ENCODE measurements around the gene DLX1. TPM values are rescaled to one million over a fixed set of nuclear protein-coding genes. Genes with fewer than 3 reads are reported as not detected.

DLX1 gene
- total RNA-seq, 2 experiments from 2014 or later: not detected

DNA sequence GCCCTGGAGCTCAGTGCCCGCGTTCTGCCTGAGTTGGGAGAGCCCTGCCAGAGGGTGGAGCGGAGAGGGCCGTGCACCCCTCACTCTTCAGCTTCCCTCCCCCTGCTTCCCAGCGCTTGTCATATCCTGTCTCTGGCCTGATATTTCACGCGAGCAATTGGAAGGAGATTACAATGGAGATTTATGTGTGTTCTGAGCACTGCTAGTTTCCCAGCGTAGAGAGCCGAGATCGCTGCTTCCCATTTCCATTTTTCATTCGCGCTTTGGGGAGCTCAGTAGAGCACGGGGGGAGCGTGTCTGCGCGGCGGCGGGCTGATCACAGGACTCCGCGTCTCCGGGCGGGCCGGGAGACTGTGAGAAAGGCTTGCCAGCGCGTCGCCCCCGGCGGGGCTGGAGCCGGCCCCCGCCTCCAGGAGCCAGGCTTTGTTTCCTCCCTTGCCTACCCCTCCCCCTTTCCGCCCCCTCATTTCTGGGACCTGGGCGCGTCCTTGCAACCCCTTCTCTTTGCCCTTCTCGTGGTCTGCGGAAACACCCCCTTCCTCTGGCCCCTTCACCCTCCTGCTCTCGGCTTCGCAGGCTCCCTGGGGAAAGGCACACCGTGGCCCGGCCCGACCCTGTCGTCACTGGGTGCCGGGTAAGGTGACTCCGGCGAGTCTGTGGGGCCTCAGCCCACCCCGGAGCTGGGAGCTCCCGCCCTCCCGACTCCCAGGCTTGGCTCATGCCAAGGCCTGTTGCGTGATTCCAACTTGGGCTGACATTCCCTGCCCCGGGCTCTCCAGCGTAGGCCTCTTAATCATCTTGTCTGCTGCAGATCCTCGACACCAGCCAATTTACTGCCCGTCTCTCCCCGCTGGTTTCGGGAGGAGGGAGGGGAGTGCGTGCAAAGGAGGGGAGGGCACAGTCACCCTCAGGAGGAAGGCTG lies 11.6 kb downstream of the DLX1 start:
- DNase-seq: no peak

DNA sequence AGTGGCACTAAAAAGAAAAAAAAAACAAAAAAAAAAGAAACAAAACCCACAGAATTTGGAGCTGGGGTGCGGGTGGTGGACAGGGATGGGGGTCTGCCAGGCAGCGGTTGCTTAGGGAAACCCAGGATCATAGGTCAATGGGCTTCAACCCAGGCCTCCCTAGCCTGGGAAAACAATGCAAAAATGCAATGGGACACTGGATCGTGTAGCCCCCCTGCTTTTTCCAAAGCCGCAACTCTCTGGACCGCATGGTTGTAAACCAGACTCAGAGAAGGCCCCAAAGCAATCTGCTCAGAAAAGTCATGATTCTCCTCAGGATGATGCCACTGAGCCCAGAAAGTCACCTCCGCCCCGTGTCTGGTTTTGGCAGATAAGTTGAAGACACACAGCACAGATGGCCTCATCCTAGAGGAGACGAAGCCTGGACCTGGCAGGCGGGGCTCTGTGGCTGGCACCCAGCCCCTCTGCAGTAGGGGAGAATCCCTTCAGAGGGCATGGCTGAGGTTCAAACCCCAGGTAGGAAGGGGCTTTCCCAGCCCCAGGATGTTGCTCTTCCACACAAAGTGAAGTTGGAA lies 12.3 kb downstream of the DLX1 start:
- intact Hi-C loops (cut with micrococcal nuclease): loop anchor here (5.0 kb wide), 3 partner anchors 780 to 1275 kb away; no protein-coding TSS in a partner anchor
- CTCF ChIA-PET: no interaction called here
- Mint-ChIP-seq H3K9me3 (no peaks in the 10 kb centered on the region), H3K36me3 (ENCODE audit: low read depth) (no peaks in the 10 kb centered on the region), H3K27me3 (ENCODE audit: low read depth) (peaks cover 71% of the 10 kb centered on the region), H3K4me1 (ENCODE audit: low read depth) (peaks cover 52% of the 10 kb centered on the region), H3K27ac (no peak overlapping the region), H3K4me3 (no peak overlapping the region)
- no peak for DNase-seq

More for the DNA sequence above, 11.6 kb downstream of the DLX1 start:
- Mint-ChIP-seq H3K9me3 (no peaks in the 10 kb centered on the region), H3K4me3 (peak overlapping the region; percentile 49), H3K36me3 (ENCODE audit: low read depth) (no peaks in the 10 kb centered on the region), H3K27ac (no peak overlapping the region), H3K27me3 (ENCODE audit: low read depth) (peaks cover 74% of the 10 kb centered on the region), H3K4me1 (ENCODE audit: low read depth) (peaks cover 50% of the 10 kb centered on the region)
- CTCF ChIA-PET: interaction anchor here (0.8 kb wide), 1 partner anchor 390 kb away, joined by 3 read pairs; no protein-coding TSS in a partner anchor
- intact Hi-C loops (cut with micrococcal nuclease): loop anchor here (5.0 kb wide), 3 partner anchors 780 to 1275 kb away; no protein-coding TSS in a partner anchor

DNA sequence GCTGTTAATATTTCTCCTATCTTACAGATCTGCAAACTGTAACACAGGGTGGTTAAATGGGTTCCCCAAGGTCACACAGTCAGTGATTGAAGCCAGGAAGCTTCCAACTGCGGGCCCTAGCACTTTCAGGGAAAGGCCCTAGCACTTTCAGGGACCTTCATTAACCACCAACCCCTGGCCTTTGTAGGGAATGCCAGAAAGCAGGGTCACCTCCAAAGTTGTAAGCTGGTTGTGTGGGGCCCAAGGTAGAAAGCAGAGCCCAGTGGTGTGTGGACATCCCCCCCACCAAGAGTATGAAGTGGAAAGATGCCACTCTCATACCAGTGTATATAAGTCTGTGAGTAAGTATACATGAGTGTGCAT lies 13.0 kb downstream of the DLX1 start:
- no peaks in the 10 kb centered on the region for H3K9me3 Mint-ChIP-seq
- no peak overlapping the region for H3K27ac Mint-ChIP-seq
- H3K27me3 Mint-ChIP-seq (ENCODE audit: low read depth): peaks cover 70% of the 10 kb centered on the region
- no peak for DNase-seq
- no peak overlapping the region for H3K4me3 Mint-ChIP-seq
- peaks cover 55% of the 10 kb centered on the region for H3K4me1 Mint-ChIP-seq (ENCODE audit: low read depth)
- intact Hi-C loops (cut with micrococcal nuclease): loop anchor here (5.0 kb wide), 3 partner anchors 781 to 1276 kb away; no protein-coding TSS in a partner anchor
- CTCF ChIA-PET: interaction anchor here (1.2 kb wide), 1 partner anchor 8 kb away, joined by 3 read pairs; no protein-coding TSS in a partner anchor
- H3K36me3 Mint-ChIP-seq (ENCODE audit: low read depth): no peaks in the 10 kb centered on the region

DNA sequence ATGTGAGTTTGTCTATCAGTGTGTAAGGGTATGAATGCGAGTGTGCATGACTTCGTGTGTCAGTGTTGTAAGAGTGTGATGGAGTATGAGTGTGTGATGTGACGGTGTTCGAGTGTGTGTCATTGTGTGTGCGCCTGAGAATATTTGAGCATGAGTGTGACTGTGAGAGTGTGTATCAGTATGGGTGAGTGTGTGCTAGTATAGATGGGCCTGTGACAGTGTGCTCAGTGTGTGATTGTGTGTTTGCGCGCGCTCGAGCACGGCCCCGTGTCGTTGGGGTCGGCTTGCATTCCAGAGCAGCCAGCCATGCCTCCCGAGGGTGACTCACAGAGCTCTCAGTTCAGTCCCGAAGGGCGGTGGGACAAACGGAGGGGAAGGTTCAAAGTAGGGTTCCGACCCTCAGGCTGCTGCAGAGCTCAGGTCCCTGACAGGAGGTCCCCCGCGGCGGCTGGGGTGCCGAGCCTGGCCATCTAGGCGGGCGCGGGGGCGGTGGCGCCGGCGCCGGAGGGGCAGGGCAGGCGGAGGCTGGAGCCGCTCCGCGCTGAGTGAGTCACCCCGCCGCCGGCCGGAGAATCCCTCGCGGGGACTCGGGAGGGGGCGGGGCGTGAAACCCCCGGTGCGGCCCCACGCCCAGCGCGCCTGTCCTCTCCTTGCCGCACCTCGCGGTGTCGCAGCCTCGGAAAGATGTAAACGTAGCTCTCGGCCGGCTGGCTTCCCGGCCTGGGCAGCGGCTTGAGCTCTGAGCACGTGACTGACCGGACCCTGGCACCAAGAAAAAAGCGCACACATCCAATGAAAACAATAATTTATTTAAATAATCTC lies 13.6 kb downstream of the DLX1 start:
- no peaks in the 10 kb centered on the region for H3K36me3 Mint-ChIP-seq (ENCODE audit: low read depth)
- H3K9me3 Mint-ChIP-seq: no peaks in the 10 kb centered on the region
- H3K4me3 Mint-ChIP-seq: peak overlapping the region; percentile 16
- intact Hi-C loops (cut with micrococcal nuclease): loop anchor here (5.0 kb wide), 3 partner anchors 782 to 1277 kb away; no protein-coding TSS in a partner anchor
- H3K27me3 Mint-ChIP-seq (ENCODE audit: low read depth): peaks cover 71% of the 10 kb centered on the region
- CTCF ChIA-PET: interaction anchor here (1.2 kb wide), 1 partner anchor 8 kb away, joined by 3 read pairs; no protein-coding TSS in a partner anchor
- peaks cover 57% of the 10 kb centered on the region for H3K4me1 Mint-ChIP-seq (ENCODE audit: low read depth)
- peak; percentile 59 for DNase-seq
- H3K27ac Mint-ChIP-seq: no peak overlapping the region

DNA sequence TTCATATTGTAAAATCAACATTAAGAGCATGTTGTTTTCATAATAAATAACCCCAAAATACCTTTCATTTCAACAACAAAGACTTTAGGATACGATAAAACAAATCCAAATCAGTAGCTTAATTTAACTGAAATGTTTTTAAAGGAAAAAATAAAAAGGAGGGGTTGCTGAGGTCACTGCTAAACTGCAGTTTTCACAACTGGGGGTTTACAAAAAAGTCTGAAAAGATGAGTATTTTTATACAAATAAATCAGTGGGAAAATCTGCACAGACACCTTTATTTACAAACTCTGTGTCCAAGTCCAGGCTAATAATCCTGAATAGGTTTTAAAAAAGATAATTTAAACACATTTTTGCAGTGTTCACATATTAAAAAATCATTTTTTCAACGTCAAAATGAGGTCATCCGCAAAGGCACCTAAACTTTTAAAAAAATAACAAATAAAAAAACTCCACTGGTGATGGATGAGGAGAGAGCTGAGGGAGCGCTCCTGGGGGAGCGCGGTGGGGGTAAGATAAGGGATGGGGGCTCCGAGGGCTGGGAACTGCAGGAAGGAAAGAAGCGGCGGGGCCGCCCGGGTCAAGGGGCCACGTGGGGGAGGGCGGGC lies 14.3 kb downstream of the DLX1 start:
- peak overlapping the region; percentile 21 for H3K4me3 Mint-ChIP-seq
- H3K9me3 Mint-ChIP-seq: no peaks in the 10 kb centered on the region
- intact Hi-C loops (cut with micrococcal nuclease): loop anchor here (5.0 to 10.0 kb wide), 9 partner anchors 157 to 1277 kb away; partner anchors contain the start of genes DYNC1I2, PDK1 and TLK1
- peaks cover 71% of the 10 kb centered on the region for H3K27me3 Mint-ChIP-seq (ENCODE audit: low read depth)
- H3K36me3 Mint-ChIP-seq (ENCODE audit: low read depth): no peaks in the 10 kb centered on the region
- no peak for DNase-seq
- CTCF ChIA-PET: interaction anchor here (1.2 kb wide), 1 partner anchor 7 kb away, joined by 3 read pairs; no protein-coding TSS in a partner anchor
- H3K27ac Mint-ChIP-seq: no peak overlapping the region
- peaks cover 59% of the 10 kb centered on the region for H3K4me1 Mint-ChIP-seq (ENCODE audit: low read depth)

DNA sequence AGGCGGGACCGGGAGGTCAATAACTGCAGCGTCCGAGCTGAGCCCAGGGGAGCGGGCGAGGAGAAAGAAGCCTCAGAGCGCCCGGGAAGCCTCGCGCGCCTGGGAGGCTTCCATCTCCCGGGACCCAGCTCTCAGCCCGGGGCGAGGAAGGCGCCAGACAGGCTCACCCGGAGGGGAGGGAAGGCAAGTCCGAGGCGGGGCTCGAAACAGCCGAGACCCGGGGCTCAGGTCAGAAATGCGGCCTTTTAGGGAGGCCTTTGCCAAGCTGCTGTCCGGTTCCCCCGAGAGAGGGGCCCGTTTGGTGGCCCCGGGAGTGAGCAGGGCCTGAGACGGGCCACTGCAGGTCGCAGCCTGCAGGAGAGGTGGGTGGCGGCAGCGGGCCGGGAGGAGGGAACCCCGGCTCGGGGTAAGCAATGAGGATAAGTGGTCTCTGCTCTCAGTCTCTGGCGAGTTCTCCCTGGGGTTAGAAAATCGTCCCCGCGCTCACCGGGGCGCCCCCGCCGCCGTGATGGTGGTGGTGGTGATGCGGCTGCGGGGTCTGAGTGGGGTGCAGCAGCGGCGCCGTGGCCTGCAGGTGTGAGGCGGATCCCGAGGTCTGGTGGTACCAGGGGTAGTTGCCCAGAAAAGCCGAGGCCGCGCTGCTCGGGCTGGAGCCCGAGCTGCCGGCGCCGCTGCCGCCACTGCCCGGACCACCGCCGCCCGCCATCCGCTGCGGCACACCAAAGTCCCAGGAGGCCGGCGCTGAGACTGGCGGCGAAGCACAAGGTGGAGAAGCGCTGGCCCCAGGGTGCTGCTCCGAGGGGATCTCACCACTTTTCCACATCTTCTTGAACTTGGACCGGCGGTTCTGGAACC lies 15.0 kb downstream of the DLX1 start:
- CTCF ChIA-PET: interaction anchor here (3.2 kb wide), 1 partner anchor 13 kb away, joined by 21 read pairs; no protein-coding TSS in a partner anchor
- Mint-ChIP-seq H3K27me3 (ENCODE audit: low read depth) (peaks cover 73% of the 10 kb centered on the region), H3K4me3 (peak overlapping the region; percentile 7), H3K4me1 (ENCODE audit: low read depth) (peaks cover 58% of the 10 kb centered on the region), H3K9me3 (no peaks in the 10 kb centered on the region), H3K27ac (no peak overlapping the region), H3K36me3 (ENCODE audit: low read depth) (no peaks in the 10 kb centered on the region)
- no peak for DNase-seq
- intact Hi-C loops (cut with micrococcal nuclease): loop anchor here (5.0 to 10.0 kb wide), 6 partner anchors 158 to 936 kb away; partner anchors contain the start of genes DYNC1I2, PDK1 and TLK1

DNA sequence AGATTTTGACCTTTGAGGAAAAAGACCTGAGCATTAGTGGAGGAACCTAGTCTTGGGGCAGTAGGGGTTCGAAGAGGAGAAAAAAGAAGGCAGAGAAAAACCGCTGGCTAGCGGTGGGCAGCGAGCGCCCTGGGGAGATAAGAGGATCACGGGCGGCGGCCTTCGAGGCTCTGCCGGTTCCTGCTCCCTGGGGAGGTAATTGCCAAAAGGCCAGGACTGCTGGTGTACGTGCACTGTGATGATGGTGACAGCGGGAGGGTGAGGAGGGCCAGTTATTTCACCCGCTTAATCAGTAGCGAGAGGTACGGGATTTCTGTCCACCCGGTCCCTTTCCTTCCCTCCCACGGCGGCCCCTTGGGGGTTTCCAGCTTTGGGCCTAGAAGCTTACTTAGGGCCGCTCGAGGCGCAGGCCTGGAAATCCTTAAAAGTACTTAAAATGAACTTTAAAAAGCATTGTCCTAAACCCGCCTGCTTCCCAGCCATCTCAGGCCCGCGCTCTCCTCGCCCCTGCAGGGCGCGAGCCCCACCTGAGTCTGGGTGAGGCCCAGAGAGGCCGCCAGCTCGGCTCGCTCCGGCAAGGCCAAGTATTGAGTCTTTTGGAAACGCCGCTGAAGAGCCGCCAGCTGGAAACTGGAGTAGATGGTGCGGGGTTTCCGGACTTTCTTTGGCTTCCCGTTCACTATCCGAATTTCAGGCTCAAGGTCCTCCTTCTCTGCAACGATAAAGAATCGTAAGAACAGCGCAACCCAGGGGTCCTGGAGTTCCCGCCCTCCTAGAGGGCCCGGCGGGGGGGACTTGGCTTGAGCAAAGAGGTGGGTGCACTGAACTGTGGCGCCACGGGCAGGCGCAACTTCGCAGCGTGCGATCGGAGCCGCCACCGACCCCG lies 15.9 kb downstream of the DLX1 start:
- no peaks in the 10 kb centered on the region for H3K36me3 Mint-ChIP-seq (ENCODE audit: low read depth)
- no peak for DNase-seq
- peaks cover 74% of the 10 kb centered on the region for H3K27me3 Mint-ChIP-seq (ENCODE audit: low read depth)
- intact Hi-C loops (cut with micrococcal nuclease): loop anchor here (1.0 to 10.0 kb wide), 7 partner anchors 16 to 936 kb away; partner anchors contain the start of genes DLX1, DYNC1I2, PDK1 and TLK1
- H3K27ac Mint-ChIP-seq: peak overlapping the region; percentile 24
- peaks cover 55% of the 10 kb centered on the region for H3K4me1 Mint-ChIP-seq (ENCODE audit: low read depth)
- peak overlapping the region; percentile 76 for H3K4me3 Mint-ChIP-seq
- no peaks in the 10 kb centered on the region for H3K9me3 Mint-ChIP-seq
- CTCF ChIA-PET: interaction anchor here (0.7 to 3.2 kb wide), 9 partner anchors 9 to 396 kb away, joined by 3 to 21 read pairs (median 4); partner anchors contain the start of gene DLX1

DNA sequence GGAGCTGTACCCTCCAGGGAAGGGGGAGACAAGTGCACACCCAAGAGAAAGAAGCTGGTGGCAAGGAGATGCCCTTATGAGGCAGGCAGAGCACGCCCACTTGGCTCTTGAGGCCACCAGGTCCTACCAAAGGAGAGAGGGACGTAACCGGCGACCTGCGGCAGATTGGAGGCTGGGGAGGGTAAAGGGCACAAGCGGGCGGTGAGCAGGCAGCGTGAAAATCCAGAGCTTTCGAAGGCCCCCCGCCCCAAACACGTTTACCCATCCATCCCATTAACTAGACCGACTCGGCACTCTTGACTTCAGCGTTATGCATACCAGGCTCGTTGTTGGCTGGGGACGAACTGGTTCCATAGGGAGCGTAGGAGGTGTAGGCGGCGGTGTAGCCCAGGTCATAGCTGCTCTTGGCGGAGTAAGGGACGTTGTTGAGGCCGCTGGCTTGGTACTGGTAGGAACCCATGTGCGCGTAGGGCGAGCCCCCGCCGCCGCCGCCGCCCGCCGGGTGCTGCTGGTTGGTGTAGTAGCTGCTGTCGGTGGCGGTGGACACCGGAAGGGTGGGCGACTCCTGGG lies 16.6 kb downstream of the DLX1 start:
- intact Hi-C loops (cut with micrococcal nuclease): loop anchor here (1.0 to 10.0 kb wide), 13 partner anchors 17 to 1173 kb away; partner anchors contain the start of genes DLX1, DYNC1I2, GORASP2 and HAT1
- no peaks in the 10 kb centered on the region for H3K9me3 Mint-ChIP-seq
- H3K36me3 Mint-ChIP-seq (ENCODE audit: low read depth): no peaks in the 10 kb centered on the region
- CTCF ChIA-PET: interaction anchor here (0.7 to 3.2 kb wide), 11 partner anchors 10 to 414 kb away, joined by 3 to 21 read pairs (median 3); partner anchors contain the start of genes DLX1 and DYNC1I2
- H3K27me3 Mint-ChIP-seq (ENCODE audit: low read depth): peaks cover 74% of the 10 kb centered on the region
- peak overlapping the region; percentile 76 for H3K4me3 Mint-ChIP-seq
- peaks cover 54% of the 10 kb centered on the region for H3K4me1 Mint-ChIP-seq (ENCODE audit: low read depth)
- no peak for DNase-seq
- H3K27ac Mint-ChIP-seq: peak overlapping the region; percentile 24

DNA sequence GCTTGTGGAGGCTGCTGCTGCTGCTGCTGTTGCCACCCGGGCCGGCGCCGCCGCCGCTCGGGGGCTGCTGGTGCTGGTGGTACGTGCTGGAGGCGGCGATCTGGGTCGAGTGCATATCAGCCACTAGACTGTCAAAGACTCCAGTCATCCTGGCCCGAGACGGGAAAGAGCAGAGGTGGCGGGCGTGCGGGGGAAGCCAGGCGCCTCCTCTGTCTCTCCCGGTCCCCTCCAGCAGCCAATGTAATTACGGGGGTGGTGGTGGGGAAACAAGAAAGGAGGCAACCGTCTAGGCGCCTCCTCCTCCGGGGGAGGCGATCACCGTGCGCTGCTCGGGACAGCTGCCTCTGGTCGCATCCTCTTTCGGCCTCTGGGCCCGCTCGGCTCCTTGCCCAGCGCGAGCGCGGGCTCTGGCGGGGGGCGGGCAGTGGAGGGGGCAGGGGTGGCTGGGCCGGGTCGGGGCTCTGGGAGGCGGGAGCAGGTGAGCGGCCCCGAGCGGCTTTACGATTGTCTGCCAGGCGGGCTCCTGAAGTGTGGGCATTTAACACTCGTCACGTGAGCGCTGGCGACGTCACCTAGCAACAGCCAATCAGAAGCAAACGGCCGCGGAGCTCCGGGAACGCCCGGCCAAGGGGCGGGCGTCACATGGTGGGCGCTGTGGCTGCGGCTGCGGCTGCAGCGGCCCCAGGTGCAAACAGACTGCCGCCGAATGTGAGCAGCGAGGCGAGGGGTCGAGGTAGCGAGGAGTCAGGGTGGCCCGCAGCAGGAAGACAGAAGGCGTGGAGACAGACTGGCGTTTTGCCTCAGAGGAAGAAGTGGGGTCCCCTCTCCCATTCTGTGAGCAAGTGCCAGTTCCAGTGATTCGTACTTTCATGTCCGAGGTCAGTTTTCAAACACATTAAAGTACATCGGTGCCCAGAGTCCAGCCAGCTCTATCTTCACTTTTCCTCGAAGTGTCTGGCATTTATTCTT lies 17.4 kb downstream of the DLX1 start, which contains the start of gene DLX2:
TSS of gene DLX2 (minus strand) at position 510 of the 969 bp plus-strand sequence. CDS start at position 148, 362 bp downstream.
- intact Hi-C loops (cut with micrococcal nuclease): loop anchor here (1.0 to 10.0 kb wide), 16 partner anchors 7 to 1174 kb away; partner anchors contain the start of genes DYNC1I2, GORASP2, HAT1 and PDK1
- CTCF ChIA-PET: interaction anchor here (0.7 to 3.2 kb wide), 14 partner anchors 10 to 415 kb away, joined by 3 to 24 read pairs (median 4); partner anchors contain the start of genes DLX1 and DYNC1I2
- H3K9me3 Mint-ChIP-seq: no peaks in the 10 kb centered on the region
- H3K27me3 Mint-ChIP-seq (ENCODE audit: low read depth): peaks cover 71% of the 10 kb centered on the region
- peak; percentile 74 for DNase-seq
- peak within 1 kb of the TSS; percentile 24 for H3K27ac Mint-ChIP-seq
- H3K4me3 Mint-ChIP-seq: peak within 1 kb of the TSS; percentile 76
- H3K4me1 Mint-ChIP-seq (ENCODE audit: low read depth): peaks cover 50% of the 10 kb centered on the region
- no peaks in the 10 kb centered on the region for H3K36me3 Mint-ChIP-seq (ENCODE audit: low read depth)

Data from activated naive CD4-positive, alpha-beta T cell treated with anti-CD3 and anti-CD28 coated beads for 36 hours (primary cell).